ENCODE measurements around the gene CLCN4.

GRCh38 chrX:10152086-10152485, 4.7 kb upstream of the CLCN4 start:
- no peak for TF ChIP-seq CTCF (IDR thresholded peaks at IDR 0.05)
- no peak for TF ChIP-seq POLR2A (IDR thresholded peaks at IDR 0.05)

Data from adrenal gland (tissue), 5 donors.